Osteocyte (in vitro differentiated cells): ENCODE measurements around the gene EMC10. TPM values are rescaled to one million over a fixed set of nuclear protein-coding genes. Genes with fewer than 3 reads are reported as not detected.

Experiments used
- DNase-seq: peaks from one replicate; pipeline ENCODE4 v3.0.0; 2021; ENCODE audit warnings: mixed read lengths; ENCODE audit not compliant: unreplicated experiment; ENCODE audit errors: extremely low spot score
- H3K27ac Mint-ChIP-seq: one replicate; pipeline ENCODE4 v1.8.0; 2021; ENCODE audit warnings: mild to moderate bottlenecking, mixed read lengths; ENCODE audit not compliant: unreplicated experiment
- H3K27me3 Mint-ChIP-seq: one replicate; pipeline ENCODE4 v1.8.0; 2021; ENCODE audit warnings: mixed read lengths; ENCODE audit not compliant: unreplicated experiment
- H3K36me3 Mint-ChIP-seq: one replicate; pipeline ENCODE4 v1.8.0; 2021; ENCODE audit warnings: mixed read lengths; ENCODE audit not compliant: unreplicated experiment
- H3K4me1 Mint-ChIP-seq: one replicate; pipeline ENCODE4 v1.8.0; 2021; ENCODE audit warnings: mixed read lengths; ENCODE audit not compliant: unreplicated experiment
- H3K4me3 Mint-ChIP-seq: one replicate; pipeline ENCODE4 v1.8.0; 2021; ENCODE audit warnings: mild to moderate bottlenecking, moderate library complexity, mixed read lengths; ENCODE audit not compliant: unreplicated experiment
- H3K9me3 Mint-ChIP-seq: one replicate; pipeline ENCODE4 v1.8.0; 2021; ENCODE audit warnings: mixed read lengths; ENCODE audit not compliant: unreplicated experiment
- total RNA-seq: library from RNA; stranded (reverse); gene quantifications from 2 replicates; pipeline ENCODE4 v1.2.1, GENCODE V29; 2021
- TF ChIP-seq, protein P1 (sequence below): fragments of 200-600 bp; sonication (generic); IDR thresholded peaks from 2 replicates; pipeline ENCODE4 v1.5.0; 2021; ENCODE audit warnings: antibody characterized with exemption, mild to moderate bottlenecking, moderate library complexity

Gene EMC10
- total RNA-seq, 1 donor from 2014 or later: 172 TPM

DNA sequence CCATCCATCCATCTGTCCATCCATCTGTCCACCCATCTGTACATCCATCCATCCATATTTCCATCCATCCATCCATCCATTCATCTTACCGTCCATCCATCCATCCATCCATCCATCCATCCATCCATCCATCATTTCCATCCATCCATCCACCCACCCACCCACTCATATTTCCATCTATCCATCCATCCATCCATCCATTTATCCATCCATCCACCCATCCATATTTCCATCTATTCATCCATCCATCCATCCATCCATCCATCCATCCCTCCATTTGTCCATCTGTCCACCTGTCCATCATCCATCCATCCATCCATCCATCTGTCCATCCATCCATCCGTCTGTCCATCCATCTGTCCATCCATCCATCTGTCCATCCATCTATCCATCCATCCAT, 20.3 kb upstream of the EMC10 start:
- no peaks in the 10 kb centered on the region for H3K36me3 Mint-ChIP-seq
- TF ChIP-seq, protein P1, sequence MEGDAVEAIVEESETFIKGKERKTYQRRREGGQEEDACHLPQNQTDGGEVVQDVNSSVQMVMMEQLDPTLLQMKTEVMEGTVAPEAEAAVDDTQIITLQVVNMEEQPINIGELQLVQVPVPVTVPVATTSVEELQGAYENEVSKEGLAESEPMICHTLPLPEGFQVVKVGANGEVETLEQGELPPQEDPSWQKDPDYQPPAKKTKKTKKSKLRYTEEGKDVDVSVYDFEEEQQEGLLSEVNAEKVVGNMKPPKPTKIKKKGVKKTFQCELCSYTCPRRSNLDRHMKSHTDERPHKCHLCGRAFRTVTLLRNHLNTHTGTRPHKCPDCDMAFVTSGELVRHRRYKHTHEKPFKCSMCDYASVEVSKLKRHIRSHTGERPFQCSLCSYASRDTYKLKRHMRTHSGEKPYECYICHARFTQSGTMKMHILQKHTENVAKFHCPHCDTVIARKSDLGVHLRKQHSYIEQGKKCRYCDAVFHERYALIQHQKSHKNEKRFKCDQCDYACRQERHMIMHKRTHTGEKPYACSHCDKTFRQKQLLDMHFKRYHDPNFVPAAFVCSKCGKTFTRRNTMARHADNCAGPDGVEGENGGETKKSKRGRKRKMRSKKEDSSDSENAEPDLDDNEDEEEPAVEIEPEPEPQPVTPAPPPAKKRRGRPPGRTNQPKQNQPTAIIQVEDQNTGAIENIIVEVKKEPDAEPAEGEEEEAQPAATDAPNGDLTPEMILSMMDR: no peak
- no peaks in the 10 kb centered on the region for H3K4me1 Mint-ChIP-seq
- no peak overlapping the region for H3K4me3 Mint-ChIP-seq
- peaks cover 2% of the 10 kb centered on the region for H3K27me3 Mint-ChIP-seq
- H3K27ac Mint-ChIP-seq: no peak overlapping the region
- no peak for DNase-seq
- no peaks in the 10 kb centered on the region for H3K9me3 Mint-ChIP-seq

DNA sequence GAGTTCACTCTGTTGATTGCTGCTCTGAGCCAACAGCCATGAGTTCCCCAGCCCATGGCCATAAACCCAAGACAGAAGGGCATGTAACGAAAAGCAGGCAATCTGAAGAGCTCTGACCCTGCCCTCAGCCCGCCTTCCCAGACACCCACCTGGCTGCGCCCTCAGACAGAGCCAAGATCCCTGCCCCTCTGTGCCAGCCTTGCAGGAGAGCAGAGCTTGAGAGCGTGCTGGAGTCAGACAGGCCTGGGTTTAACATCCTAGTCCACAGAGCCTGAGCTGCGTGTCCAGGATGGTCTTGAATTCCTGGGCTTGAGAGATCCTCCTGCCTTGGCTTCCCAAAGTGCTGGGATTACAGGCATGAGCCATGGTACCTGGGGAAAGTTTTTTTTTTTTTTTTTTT, 19.0 kb upstream of the EMC10 start:
- peaks cover 2% of the 10 kb centered on the region for H3K27me3 Mint-ChIP-seq
- no peaks in the 10 kb centered on the region for H3K36me3 Mint-ChIP-seq
- no peak for DNase-seq
- H3K9me3 Mint-ChIP-seq: no peaks in the 10 kb centered on the region
- H3K4me1 Mint-ChIP-seq: peaks cover 2% of the 10 kb centered on the region
- TF ChIP-seq, protein P1: no peak
- H3K27ac Mint-ChIP-seq: no peak overlapping the region
- H3K4me3 Mint-ChIP-seq: no peak overlapping the region

DNA sequence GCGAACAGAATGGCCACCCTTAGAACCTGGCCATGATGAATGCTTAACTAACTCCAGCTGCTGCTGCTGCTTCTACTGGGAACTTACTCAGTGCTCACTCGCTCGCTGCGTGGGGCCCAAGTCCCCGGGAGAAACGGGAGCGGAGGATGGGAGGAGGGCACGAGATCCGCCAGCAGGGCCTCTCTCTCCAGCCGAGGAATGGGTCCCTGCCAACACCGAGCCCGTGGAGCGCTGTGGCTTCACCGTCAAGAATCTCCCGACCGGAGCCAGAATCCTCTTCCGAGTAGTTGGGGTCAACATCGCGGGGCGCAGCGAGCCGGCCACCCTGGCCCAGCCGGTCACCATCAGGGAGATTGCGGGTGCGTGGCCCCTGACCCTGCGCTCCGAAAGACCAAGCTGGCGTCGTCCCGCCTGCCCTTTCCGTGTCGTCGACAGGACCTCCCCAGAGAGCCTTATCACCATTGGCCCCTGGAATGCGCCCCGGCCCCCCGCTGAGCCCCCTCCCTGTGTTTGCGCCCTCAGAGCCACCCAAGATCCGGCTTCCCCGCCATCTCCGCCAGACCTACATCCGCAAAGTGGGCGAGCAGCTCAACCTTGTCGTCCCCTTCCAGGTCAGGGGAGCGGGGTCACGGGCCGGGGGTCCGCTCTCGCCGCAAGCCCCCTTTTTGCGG, 17.8 kb upstream of the EMC10 start:
- TF ChIP-seq, protein P1: no peak

GRCh38 chr19:50459067-50459456, 17.2 kb upstream of the EMC10 start:
- Mint-ChIP-seq H3K4me3 (no peak overlapping the region), H3K36me3 (no peaks in the 10 kb centered on the region), H3K27me3 (peaks cover 2% of the 10 kb centered on the region), H3K27ac (no peak overlapping the region), H3K4me1 (peaks cover 2% of the 10 kb centered on the region), H3K9me3 (no peaks in the 10 kb centered on the region)
- TF ChIP-seq, protein P1: no peak
- no peak for DNase-seq

More for the DNA sequence above, 17.8 kb upstream of the EMC10 start:
- Mint-ChIP-seq H3K9me3 (no peaks in the 10 kb centered on the region), H3K36me3 (no peaks in the 10 kb centered on the region), H3K4me1 (peaks cover 2% of the 10 kb centered on the region), H3K27ac (no peak overlapping the region), H3K4me3 (no peak overlapping the region), H3K27me3 (peaks cover 2% of the 10 kb centered on the region)
- DNase-seq: no peak

DNA sequence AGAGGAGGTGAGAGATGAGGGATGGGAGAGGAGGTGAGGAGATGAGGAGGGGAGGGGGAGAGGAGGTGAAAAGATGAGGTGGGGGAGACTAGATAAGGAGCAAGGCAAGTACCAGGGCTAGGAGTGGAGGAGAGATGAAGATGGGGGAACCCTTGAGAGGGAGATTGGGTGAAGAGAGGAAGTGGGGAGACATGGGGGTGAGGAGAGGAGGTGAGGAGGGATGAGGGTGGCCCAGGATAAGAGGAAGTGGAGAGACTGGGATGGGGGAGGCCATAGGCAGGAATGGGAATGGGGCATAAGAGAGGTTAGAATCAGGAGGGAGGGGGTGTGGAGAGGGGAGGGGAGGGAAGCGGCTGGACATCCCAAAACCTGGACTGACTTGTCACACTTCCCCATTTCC, 16.7 kb upstream of the EMC10 start:
- Mint-ChIP-seq H3K27me3 (peaks cover 2% of the 10 kb centered on the region), H3K9me3 (no peaks in the 10 kb centered on the region), H3K27ac (no peak overlapping the region), H3K36me3 (no peaks in the 10 kb centered on the region), H3K4me1 (peaks cover 2% of the 10 kb centered on the region), H3K4me3 (no peak overlapping the region)
- no peak for DNase-seq
- TF ChIP-seq, protein P1: no peak
